ENCODE measurements around the gene LACTB.

LACTB gene

GRCh38 chr15:63084806-63085205, 36.9 kb upstream of the LACTB start:
- no peak overlapping the region for H3K4me3 ChIP-seq (ENCODE audit: low read length)
- TF ChIP-seq CTCF (conservative IDR thresholded peaks at IDR 0.05; ENCODE audit: low read depth, low read length) = no peak
- DNase-seq (ENCODE audit: low read depth) = no peak

- no peak for TF ChIP-seq CTCF (conservative IDR thresholded peaks at IDR 0.05; ENCODE audit: low read depth, low read length)
- DNase-seq (ENCODE audit: low read depth) = no peak
- H3K4me3 ChIP-seq (ENCODE audit: low read length) = no peak overlapping the region
These were observed 36.4 kb upstream of the LACTB start for GRCh38 chr15:63085289-63085688.

GRCh38 chr15:63086271-63086670, 35.4 kb upstream of the LACTB start:
- H3K4me3 ChIP-seq (ENCODE audit: low read length) = no peak overlapping the region
- no peak for DNase-seq (ENCODE audit: low read depth)
- no peak for TF ChIP-seq CTCF (conservative IDR thresholded peaks at IDR 0.05; ENCODE audit: low read depth, low read length)

GRCh38 chr15:63086947-63087346, 34.7 kb upstream of the LACTB start:
- no peak for DNase-seq (ENCODE audit: low read depth)
- H3K4me3 ChIP-seq (ENCODE audit: low read length) = no peak overlapping the region
- TF ChIP-seq CTCF (conservative IDR thresholded peaks at IDR 0.05; ENCODE audit: low read depth, low read length) = no peak

GRCh38 chr15:63088533-63089245, 33.0 kb upstream of the LACTB start:
- no peak for TF ChIP-seq CTCF (conservative IDR thresholded peaks at IDR 0.05; ENCODE audit: low read depth, low read length)
- no peak for DNase-seq (ENCODE audit: low read depth)
- no peak overlapping the region for H3K4me3 ChIP-seq (ENCODE audit: low read length)

GRCh38 chr15:63089260-63090043, 32.2 kb upstream of the LACTB start:
- no peak for DNase-seq (ENCODE audit: low read depth)
- H3K4me3 ChIP-seq (ENCODE audit: low read length) = no peak overlapping the region
- no peak for TF ChIP-seq CTCF (conservative IDR thresholded peaks at IDR 0.05; ENCODE audit: low read depth, low read length)

GRCh38 chr15:63090472-63090871, 31.2 kb upstream of the LACTB start:
- DNase-seq (ENCODE audit: low read depth) = no peak
- TF ChIP-seq CTCF (conservative IDR thresholded peaks at IDR 0.05; ENCODE audit: low read depth, low read length) = no peak
- H3K4me3 ChIP-seq (ENCODE audit: low read length) = no peak overlapping the region
